ENCODE data around the gene GALNT2. TPM values are rescaled to one million over a fixed set of nuclear protein-coding genes. Genes with fewer than 3 reads are reported as not detected.

Gene GALNT2
- total and polyA plus RNA-seq, 10 donors: 7.9 to 44.8 (median 36.9) TPM

DNA sequence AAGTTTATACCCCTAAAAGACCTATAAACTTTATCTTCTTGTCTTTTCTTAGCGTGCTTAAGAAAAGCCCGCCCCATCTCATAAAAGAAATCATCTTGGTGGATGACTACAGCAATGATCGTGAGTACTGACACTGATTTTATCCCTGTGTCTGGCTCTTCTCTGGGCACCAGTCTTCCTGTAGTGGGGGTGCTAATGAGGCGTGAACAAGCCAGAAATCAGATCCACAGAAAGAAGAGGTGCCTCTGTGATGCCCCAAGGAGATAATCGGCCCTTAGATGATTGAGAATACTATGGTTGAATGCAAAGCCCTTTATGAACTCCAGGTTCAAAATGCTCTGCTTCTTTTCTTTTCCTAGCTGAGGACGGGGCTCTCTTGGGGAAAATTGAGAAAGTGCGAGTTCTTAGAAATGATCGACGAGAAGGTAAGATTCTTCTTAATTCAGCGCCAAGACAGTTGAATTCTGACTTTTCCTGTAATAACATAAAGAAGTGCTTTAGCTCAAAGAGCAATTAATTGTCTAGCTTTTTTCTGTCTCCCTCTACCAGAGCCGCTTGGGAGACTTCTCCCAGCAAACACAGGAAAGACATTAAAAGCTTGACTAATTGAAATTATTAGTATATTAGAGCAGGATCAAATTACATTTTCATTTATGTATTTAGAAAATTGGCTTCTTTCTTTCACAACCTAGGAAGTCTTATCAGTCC is 169.4 kb downstream of the GALNT2 start:
- 92 to 97% (median 95%) methylated on average over 11 of the region's 11 CpGs for WGBS, 5 donors
- peaks cover 0 to 54% (median 12%) of the 10 kb centered on the region in 6 donors for H3K36me3 ChIP-seq
- intact Hi-C loops (cut with DNase I; ENCODE audit: low total_unique reads): no loop called here
- H3K27ac ChIP-seq: no peak overlapping the region
- no peak for DNase-seq
- peaks cover 0 to 9% (median 2%) of the 10 kb centered on the region in 8 donors for H3K9me3 ChIP-seq
- TF ChIP-seq POLR2A (IDR thresholded peaks at IDR 0.05) (no peak), POLR2AphosphoS5 (IDR thresholded peaks at IDR 0.05) (no peak)
- TF ChIP-seq, protein P1, sequence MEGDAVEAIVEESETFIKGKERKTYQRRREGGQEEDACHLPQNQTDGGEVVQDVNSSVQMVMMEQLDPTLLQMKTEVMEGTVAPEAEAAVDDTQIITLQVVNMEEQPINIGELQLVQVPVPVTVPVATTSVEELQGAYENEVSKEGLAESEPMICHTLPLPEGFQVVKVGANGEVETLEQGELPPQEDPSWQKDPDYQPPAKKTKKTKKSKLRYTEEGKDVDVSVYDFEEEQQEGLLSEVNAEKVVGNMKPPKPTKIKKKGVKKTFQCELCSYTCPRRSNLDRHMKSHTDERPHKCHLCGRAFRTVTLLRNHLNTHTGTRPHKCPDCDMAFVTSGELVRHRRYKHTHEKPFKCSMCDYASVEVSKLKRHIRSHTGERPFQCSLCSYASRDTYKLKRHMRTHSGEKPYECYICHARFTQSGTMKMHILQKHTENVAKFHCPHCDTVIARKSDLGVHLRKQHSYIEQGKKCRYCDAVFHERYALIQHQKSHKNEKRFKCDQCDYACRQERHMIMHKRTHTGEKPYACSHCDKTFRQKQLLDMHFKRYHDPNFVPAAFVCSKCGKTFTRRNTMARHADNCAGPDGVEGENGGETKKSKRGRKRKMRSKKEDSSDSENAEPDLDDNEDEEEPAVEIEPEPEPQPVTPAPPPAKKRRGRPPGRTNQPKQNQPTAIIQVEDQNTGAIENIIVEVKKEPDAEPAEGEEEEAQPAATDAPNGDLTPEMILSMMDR (IDR thresholded peaks at IDR 0.05 in 8 of 11, conservative IDR thresholded peaks at IDR 0.05 in 3 of 11): no peak
- H3K4me3 ChIP-seq: no peak overlapping the region
- H3K27me3 ChIP-seq (replicated peaks in 1 of 7): no peaks in the 10 kb centered on the region
- peaks cover 0 to 14% (median 9%) of the 10 kb centered on the region in 6 donors for H3K4me1 ChIP-seq

DNA sequence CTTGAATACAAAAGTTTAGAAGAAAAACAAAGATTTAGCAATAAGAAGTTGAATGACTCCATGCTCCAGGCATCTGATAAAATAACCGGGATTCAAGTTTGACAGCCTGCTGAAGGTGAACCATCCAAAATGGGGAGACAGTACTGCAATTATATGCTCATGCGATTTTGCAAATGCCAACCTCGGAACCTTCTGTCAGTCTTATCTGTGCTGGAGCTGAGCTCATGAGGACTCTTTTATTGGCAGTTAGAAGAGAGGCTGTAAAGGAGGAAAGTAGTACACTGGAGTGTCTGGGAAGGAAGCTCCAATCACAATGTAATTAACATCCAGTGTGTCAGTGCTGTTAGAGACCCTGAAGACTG is 170.0 kb downstream of the GALNT2 start:
- H3K4me3 ChIP-seq: no peak overlapping the region
- WGBS, 5 donors: 90 to 99% (median 95%) methylated on average over 3 of the region's 3 CpGs
- no peaks in the 10 kb centered on the region for H3K27me3 ChIP-seq (replicated peaks in 1 of 7)
- peaks cover 0 to 10% (median 2%) of the 10 kb centered on the region in 8 donors for H3K9me3 ChIP-seq
- H3K4me1 ChIP-seq: peaks cover 0 to 9% (median 8%) of the 10 kb centered on the region in 6 donors
- intact Hi-C loops (cut with DNase I; ENCODE audit: low total_unique reads): no loop called here
- TF ChIP-seq POLR2AphosphoS5 (IDR thresholded peaks at IDR 0.05) (no peak), POLR2A (IDR thresholded peaks at IDR 0.05) (no peak)
- TF ChIP-seq, protein P1 (IDR thresholded peaks at IDR 0.05 in 8 of 11, conservative IDR thresholded peaks at IDR 0.05 in 3 of 11): no peak
- peaks cover 0 to 60% (median 12%) of the 10 kb centered on the region in 6 donors for H3K36me3 ChIP-seq
- no peak for DNase-seq
- H3K27ac ChIP-seq: no peak overlapping the region

DNA sequence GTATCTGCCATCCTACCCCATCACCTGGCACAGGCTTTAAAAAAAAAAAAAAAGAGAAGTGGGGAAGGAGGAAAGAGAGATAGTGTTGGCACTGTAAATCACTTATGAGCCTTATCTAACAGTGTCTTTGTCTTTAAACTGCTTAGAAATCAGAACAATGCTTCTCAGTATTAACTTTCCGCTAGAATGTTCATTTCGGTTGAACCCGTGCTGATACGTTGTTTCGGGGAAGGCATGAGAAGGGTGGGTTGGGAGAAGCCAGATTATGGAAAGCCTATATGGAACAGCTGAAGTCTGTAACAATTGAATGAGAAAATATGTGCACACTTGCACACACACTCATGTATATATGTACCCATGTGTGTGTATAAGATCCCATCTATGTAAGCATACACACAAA is 170.8 kb downstream of the GALNT2 start:
- peaks cover 0 to 68% (median 12%) of the 10 kb centered on the region in 6 donors for H3K36me3 ChIP-seq
- H3K9me3 ChIP-seq: peaks cover 0 to 10% (median 2%) of the 10 kb centered on the region in 8 donors
- WGBS, 5 donors: 96 to 99% (median 98%) methylated on average over 5 of the region's 5 CpGs
- DNase-seq: no peak
- intact Hi-C loops (cut with DNase I; ENCODE audit: low total_unique reads): no loop called here
- H3K4me1 ChIP-seq: peaks cover 0 to 2% (median under 1%) of the 10 kb centered on the region in 6 donors
- H3K27me3 ChIP-seq (replicated peaks in 1 of 7): no peaks in the 10 kb centered on the region
- no peak overlapping the region for H3K27ac ChIP-seq
- TF ChIP-seq POLR2AphosphoS5 (IDR thresholded peaks at IDR 0.05) (no peak), POLR2A (IDR thresholded peaks at IDR 0.05) (no peak)
- TF ChIP-seq, protein P1 (IDR thresholded peaks at IDR 0.05 in 8 of 11, conservative IDR thresholded peaks at IDR 0.05 in 3 of 11): no peak
- no peak overlapping the region for H3K4me3 ChIP-seq

DNA sequence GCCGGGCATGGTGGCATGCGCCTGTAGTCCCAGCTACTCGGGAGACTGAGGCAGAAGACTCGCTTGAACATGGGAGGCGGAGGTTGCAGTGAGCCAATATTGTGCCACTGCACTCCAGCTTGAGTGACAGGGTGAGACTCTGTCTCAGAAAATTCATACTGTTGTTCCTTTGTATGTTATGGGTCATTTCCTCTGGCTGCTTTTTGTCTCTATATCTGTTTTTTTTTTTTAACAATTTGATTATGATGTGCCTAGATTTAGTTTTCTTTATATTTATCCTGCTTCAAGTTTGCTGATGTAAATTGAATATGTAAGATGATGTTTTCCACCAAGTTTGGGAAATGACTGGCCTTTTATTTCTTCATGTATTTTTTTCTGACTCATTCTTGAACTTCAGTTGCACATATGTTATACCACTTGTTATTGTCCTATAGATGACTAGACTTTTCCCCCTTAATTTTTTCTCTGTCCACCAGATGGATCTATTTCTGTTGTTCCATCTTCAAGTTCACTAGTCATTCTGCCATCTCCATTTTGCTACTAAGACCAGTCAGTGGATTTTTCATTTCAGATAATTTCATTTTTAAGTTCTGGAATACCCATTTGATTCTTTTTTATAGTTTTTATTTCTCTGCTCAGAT is 173.5 kb downstream of the GALNT2 start:
- intact Hi-C loops (cut with DNase I; ENCODE audit: low total_unique reads): no loop called here
- H3K9me3 ChIP-seq: peaks cover 0 to 10% (median 2%) of the 10 kb centered on the region in 8 donors
- H3K4me1 ChIP-seq: no peaks in the 10 kb centered on the region
- H3K4me3 ChIP-seq: no peak overlapping the region
- 95 to 99% (median 97%) methylated on average over 5 of the region's 5 CpGs for WGBS, 5 donors
- DNase-seq: no peak
- H3K27me3 ChIP-seq (replicated peaks in 1 of 7): no peaks in the 10 kb centered on the region
- peaks cover 2 to 92% (median 20%) of the 10 kb centered on the region in 6 donors for H3K36me3 ChIP-seq
- H3K27ac ChIP-seq: no peak overlapping the region
- no peak for TF ChIP-seq POLR2AphosphoS5 (IDR thresholded peaks at IDR 0.05)
- TF ChIP-seq, protein P1 (IDR thresholded peaks at IDR 0.05 in 8 of 11, conservative IDR thresholded peaks at IDR 0.05 in 3 of 11): no peak
- TF ChIP-seq POLR2A (IDR thresholded peaks at IDR 0.05): no peak

Data from spleen (tissue), 11 donors.